Measurements from ENCODE around the gene SDCCAG8.

The SDCCAG8 gene

GRCh38 chr1:243514927-243515326 lies 259.1 kb downstream of the SDCCAG8 start:
- Mint-ChIP-seq H3K4me1 (ENCODE audit: low read depth) (peaks cover 5% of the 10 kb centered on the region), H3K27ac (no peak overlapping the region), H3K36me3 (peaks cover 16% of the 10 kb centered on the region)

GRCh38 chr1:243520831-243521230 lies 265.0 kb downstream of the SDCCAG8 start:
- H3K27me3 Mint-ChIP-seq = no peaks in the 10 kb centered on the region
- peaks cover 4% of the 10 kb centered on the region for H3K9me3 Mint-ChIP-seq (ENCODE audit: low read depth)
- H3K4me3 Mint-ChIP-seq = no peak overlapping the region
- peaks cover 8% of the 10 kb centered on the region for H3K4me1 Mint-ChIP-seq (ENCODE audit: low read depth)
- H3K36me3 Mint-ChIP-seq = peaks cover 29% of the 10 kb centered on the region
- no peak overlapping the region for H3K27ac Mint-ChIP-seq

More at GRCh38 chr1:243514927-243515326, 259.1 kb downstream of the SDCCAG8 start:
- peaks cover 4% of the 10 kb centered on the region for H3K9me3 Mint-ChIP-seq (ENCODE audit: low read depth)
- H3K27me3 Mint-ChIP-seq = no peaks in the 10 kb centered on the region
- no peak overlapping the region for H3K4me3 Mint-ChIP-seq

- no peak overlapping the region for H3K4me3 Mint-ChIP-seq
- peaks cover 20% of the 10 kb centered on the region for H3K36me3 Mint-ChIP-seq
- H3K27me3 Mint-ChIP-seq = no peaks in the 10 kb centered on the region
- no peaks in the 10 kb centered on the region for H3K9me3 Mint-ChIP-seq (ENCODE audit: low read depth)
- H3K27ac Mint-ChIP-seq = no peak overlapping the region
- peaks cover 8% of the 10 kb centered on the region for H3K4me1 Mint-ChIP-seq (ENCODE audit: low read depth)
Observed at GRCh38 chr1:243523766-243524165, 267.9 kb downstream of the SDCCAG8 start.

- peaks cover 13% of the 10 kb centered on the region for H3K36me3 Mint-ChIP-seq
- H3K4me3 Mint-ChIP-seq = no peak overlapping the region
- no peak overlapping the region for H3K27ac Mint-ChIP-seq
- no peaks in the 10 kb centered on the region for H3K27me3 Mint-ChIP-seq
- no peaks in the 10 kb centered on the region for H3K9me3 Mint-ChIP-seq (ENCODE audit: low read depth)
- peaks cover 8% of the 10 kb centered on the region for H3K4me1 Mint-ChIP-seq (ENCODE audit: low read depth)
Observed at GRCh38 chr1:243525085-243525487, 269.2 kb downstream of the SDCCAG8 start.

GRCh38 chr1:243526180-243526579 lies 270.3 kb downstream of the SDCCAG8 start:
- peaks cover 15% of the 10 kb centered on the region for H3K36me3 Mint-ChIP-seq
- H3K4me3 Mint-ChIP-seq = no peak overlapping the region
- no peak overlapping the region for H3K27ac Mint-ChIP-seq
- H3K4me1 Mint-ChIP-seq (ENCODE audit: low read depth) = peaks cover 8% of the 10 kb centered on the region
- no peaks in the 10 kb centered on the region for H3K9me3 Mint-ChIP-seq (ENCODE audit: low read depth)
- no peaks in the 10 kb centered on the region for H3K27me3 Mint-ChIP-seq

GRCh38 chr1:243528459-243529121 lies 272.7 kb downstream of the SDCCAG8 start:
- no peaks in the 10 kb centered on the region for H3K9me3 Mint-ChIP-seq (ENCODE audit: low read depth)
- no peaks in the 10 kb centered on the region for H3K27me3 Mint-ChIP-seq
- no peak overlapping the region for H3K27ac Mint-ChIP-seq
- no peak overlapping the region for H3K4me3 Mint-ChIP-seq
- peaks cover 5% of the 10 kb centered on the region for H3K4me1 Mint-ChIP-seq (ENCODE audit: low read depth)
- peaks cover 15% of the 10 kb centered on the region for H3K36me3 Mint-ChIP-seq

GRCh38 chr1:243529512-243529911 lies 273.7 kb downstream of the SDCCAG8 start:
- Mint-ChIP-seq H3K4me3 (no peak overlapping the region), H3K9me3 (ENCODE audit: low read depth) (no peaks in the 10 kb centered on the region), H3K36me3 (peaks cover 18% of the 10 kb centered on the region), H3K4me1 (ENCODE audit: low read depth) (peaks cover 4% of the 10 kb centered on the region), H3K27ac (no peak overlapping the region), H3K27me3 (no peaks in the 10 kb centered on the region)

GRCh38 chr1:243535014-243535413 lies 279.2 kb downstream of the SDCCAG8 start:
- H3K9me3 Mint-ChIP-seq (ENCODE audit: low read depth) = no peaks in the 10 kb centered on the region
- no peaks in the 10 kb centered on the region for H3K4me1 Mint-ChIP-seq (ENCODE audit: low read depth)
- no peak overlapping the region for H3K27ac Mint-ChIP-seq
- H3K27me3 Mint-ChIP-seq = no peaks in the 10 kb centered on the region
- peaks cover 33% of the 10 kb centered on the region for H3K36me3 Mint-ChIP-seq
- no peak overlapping the region for H3K4me3 Mint-ChIP-seq

- Mint-ChIP-seq H3K27me3 (no peaks in the 10 kb centered on the region), H3K9me3 (ENCODE audit: low read depth) (no peaks in the 10 kb centered on the region), H3K4me3 (no peak overlapping the region), H3K4me1 (ENCODE audit: low read depth) (no peaks in the 10 kb centered on the region), H3K27ac (no peak overlapping the region), H3K36me3 (peaks cover 37% of the 10 kb centered on the region)
Observed at GRCh38 chr1:243539636-243540035, 283.8 kb downstream of the SDCCAG8 start.

- Mint-ChIP-seq H3K9me3 (ENCODE audit: low read depth) (no peaks in the 10 kb centered on the region), H3K36me3 (peaks cover 31% of the 10 kb centered on the region), H3K27ac (no peak overlapping the region), H3K4me3 (no peak overlapping the region), H3K27me3 (no peaks in the 10 kb centered on the region), H3K4me1 (ENCODE audit: low read depth) (no peaks in the 10 kb centered on the region)
Observed at GRCh38 chr1:243542739-243543415, 287.0 kb downstream of the SDCCAG8 start.

GRCh38 chr1:243543501-243543900 lies 287.7 kb downstream of the SDCCAG8 start:
- Mint-ChIP-seq H3K4me3 (no peak overlapping the region), H3K27me3 (no peaks in the 10 kb centered on the region), H3K27ac (no peak overlapping the region), H3K4me1 (ENCODE audit: low read depth) (no peaks in the 10 kb centered on the region), H3K36me3 (peaks cover 31% of the 10 kb centered on the region), H3K9me3 (ENCODE audit: low read depth) (no peaks in the 10 kb centered on the region)

GRCh38 chr1:243546457-243546856 lies 290.6 kb downstream of the SDCCAG8 start:
- H3K27ac Mint-ChIP-seq = no peak overlapping the region
- H3K36me3 Mint-ChIP-seq = peaks cover 28% of the 10 kb centered on the region
- no peaks in the 10 kb centered on the region for H3K9me3 Mint-ChIP-seq (ENCODE audit: low read depth)

GRCh38 chr1:243547891-243548290 lies 292.1 kb downstream of the SDCCAG8 start:
- Mint-ChIP-seq H3K4me3 (no peak overlapping the region), H3K27ac (no peak overlapping the region), H3K27me3 (no peaks in the 10 kb centered on the region), H3K4me1 (ENCODE audit: low read depth) (no peaks in the 10 kb centered on the region), H3K9me3 (ENCODE audit: low read depth) (no peaks in the 10 kb centered on the region), H3K36me3 (peaks cover 32% of the 10 kb centered on the region)

More at GRCh38 chr1:243546457-243546856, 290.6 kb downstream of the SDCCAG8 start:
- no peaks in the 10 kb centered on the region for H3K4me1 Mint-ChIP-seq (ENCODE audit: low read depth)
- no peaks in the 10 kb centered on the region for H3K27me3 Mint-ChIP-seq
- H3K4me3 Mint-ChIP-seq = no peak overlapping the region

GRCh38 chr1:243548516-243548915 lies 292.7 kb downstream of the SDCCAG8 start:
- Mint-ChIP-seq H3K36me3 (peaks cover 32% of the 10 kb centered on the region), H3K4me3 (no peak overlapping the region), H3K27ac (no peak overlapping the region), H3K27me3 (no peaks in the 10 kb centered on the region), H3K4me1 (ENCODE audit: low read depth) (no peaks in the 10 kb centered on the region), H3K9me3 (ENCODE audit: low read depth) (no peaks in the 10 kb centered on the region)

- no peak overlapping the region for H3K27ac Mint-ChIP-seq
- no peaks in the 10 kb centered on the region for H3K27me3 Mint-ChIP-seq
- H3K36me3 Mint-ChIP-seq = peaks cover 26% of the 10 kb centered on the region
- H3K9me3 Mint-ChIP-seq (ENCODE audit: low read depth) = no peaks in the 10 kb centered on the region
- H3K4me3 Mint-ChIP-seq = no peak overlapping the region
- no peaks in the 10 kb centered on the region for H3K4me1 Mint-ChIP-seq (ENCODE audit: low read depth)
Observed at GRCh38 chr1:243549108-243549507, 293.3 kb downstream of the SDCCAG8 start.
